Cortex of kidney (tissue), 1 donor: ENCODE results near the gene PMEPA1.

ENCODE experiments used
- DNase-seq: peaks from one replicate; lab custom pipeline; 2025; lab: John Stamatoyannopoulos, UW

The PMEPA1 gene

GRCh38 chr20:57711826-57712225 is 2.0 kb upstream of the PMEPA1 start:
- no peak for DNase-seq

- no peak for DNase-seq
Observed at GRCh38 chr20:57711311-57711712, 1.5 kb upstream of the PMEPA1 start.

- no peak for DNase-seq
Observed at GRCh38 chr20:57710841-57711240, 1.0 kb upstream of the PMEPA1 start.

GRCh38 chr20:57708694-57709673 is 831 bp downstream of the PMEPA1 start:
- no peak for DNase-seq

- no peak for DNase-seq
Observed at GRCh38 chr20:57707849-57708693, 1.7 kb downstream of the PMEPA1 start.

GRCh38 chr20:57707320-57707719 is 2.5 kb downstream of the PMEPA1 start:
- DNase-seq = no peak

GRCh38 chr20:57705127-57705899 is 4.5 kb downstream of the PMEPA1 start:
- DNase-seq = no peak

- DNase-seq = no peak
Observed at GRCh38 chr20:57704245-57704644, 5.6 kb downstream of the PMEPA1 start.

- no peak for DNase-seq
Observed at GRCh38 chr20:57703013-57703412, 6.8 kb downstream of the PMEPA1 start.

GRCh38 chr20:57702521-57702920 is 7.3 kb downstream of the PMEPA1 start:
- DNase-seq = no peak

GRCh38 chr20:57702091-57702490 is 7.7 kb downstream of the PMEPA1 start:
- no peak for DNase-seq

- DNase-seq = no peak
Observed at GRCh38 chr20:57701651-57702050, 8.2 kb downstream of the PMEPA1 start.

GRCh38 chr20:57701090-57701489 is 8.7 kb downstream of the PMEPA1 start:
- no peak for DNase-seq

GRCh38 chr20:57699395-57699794 is 10.4 kb downstream of the PMEPA1 start:
- DNase-seq = no peak

GRCh38 chr20:57698867-57699275 is 10.9 kb downstream of the PMEPA1 start:
- no peak for DNase-seq

- no peak for DNase-seq
Observed at GRCh38 chr20:57698116-57698866, 11.5 kb downstream of the PMEPA1 start.

GRCh38 chr20:57697543-57697942 is 12.3 kb downstream of the PMEPA1 start:
- no peak for DNase-seq

- DNase-seq = no peak
Observed at GRCh38 chr20:57696401-57696961, 13.3 kb downstream of the PMEPA1 start.

GRCh38 chr20:57695940-57696339 is 13.9 kb downstream of the PMEPA1 start:
- no peak for DNase-seq

- DNase-seq = no peak
Observed at GRCh38 chr20:57695012-57695411, 14.8 kb downstream of the PMEPA1 start.

GRCh38 chr20:57694481-57694880 is 15.3 kb downstream of the PMEPA1 start:
- DNase-seq = no peak
